Amniotic stem cell (primary cell): ENCODE data around the gene ASPG.

Source experiments
- DNase-seq: peaks from one replicate; lab custom pipeline; 2025; lab: John Stamatoyannopoulos, UW

Gene ASPG

GRCh38 chr14:104105071-104105821 is 19.7 kb downstream of the ASPG start:
- no peak for DNase-seq

- DNase-seq = no peak
Observed at GRCh38 chr14:104105822-104106470, 20.4 kb downstream of the ASPG start.

- no peak for DNase-seq
Observed at GRCh38 chr14:104106471-104106991, 21.0 kb downstream of the ASPG start.

- DNase-seq = no peak
Observed at GRCh38 chr14:104107101-104107581, 21.6 kb downstream of the ASPG start.

- DNase-seq = no peak
Observed at GRCh38 chr14:104107611-104108569, 22.4 kb downstream of the ASPG start.

- no peak for DNase-seq
Observed at GRCh38 chr14:104108570-104109541, 23.4 kb downstream of the ASPG start.

GRCh38 chr14:104109731-104110361 is 24.3 kb downstream of the ASPG start:
- DNase-seq = no peak

GRCh38 chr14:104110491-104111209 is 25.1 kb downstream of the ASPG start:
- no peak for DNase-seq

- DNase-seq = no peak
Observed at GRCh38 chr14:104111301-104112112, 26.0 kb downstream of the ASPG start.

GRCh38 chr14:104112113-104112505 is 26.6 kb downstream of the ASPG start:
- no peak for DNase-seq

GRCh38 chr14:104112609-104113571 is 27.4 kb downstream of the ASPG start:
- no peak for DNase-seq

- DNase-seq = no peak
Observed at GRCh38 chr14:104113631-104114420, 28.3 kb downstream of the ASPG start.

GRCh38 chr14:104114421-104115130 is 29.1 kb downstream of the ASPG start:
- DNase-seq = no peak

GRCh38 chr14:104115131-104115600 is 29.7 kb downstream of the ASPG start:
- no peak for DNase-seq

GRCh38 chr14:104115691-104116287 is 30.3 kb downstream of the ASPG start:
- DNase-seq = no peak
